HEK293 (cell line): Measurements from ENCODE around the gene LPO.

Experiments
- RBAK ChIP-seq: fragments of 450-650 bp; formaldehyde crosslinking; IDR thresholded peaks from 2 replicates; pipeline ENCODE4 v1.5.1; 2016; ENCODE audit warnings: missing biosample characterization, missing genetic modification characterization
- SETDB1 ChIP-seq: IDR thresholded peaks from one replicate; pipeline ENCODE4 v1.6.1; 2017; ENCODE audit warnings: mild to moderate bottlenecking, low read length, moderate library complexity, mixed read lengths; ENCODE audit not compliant: insufficient read length
- TCF7L2 ChIP-seq: IDR thresholded peaks from 2 replicates; pipeline ENCODE4 v1.6.1; 2011; ENCODE audit warnings: low read depth, mild to moderate bottlenecking, inconsistent platforms, low read length, moderate library complexity, borderline replicate concordance
- YY1 ChIP-seq: fragments of 450-650 bp; formaldehyde crosslinking; IDR thresholded peaks from 2 replicates; pipeline ENCODE4 v1.5.1; 2018; ENCODE audit warnings: missing biosample characterization, missing genetic modification characterization
- ZBTB1 ChIP-seq: fragments of 450-650 bp; formaldehyde crosslinking; IDR thresholded peaks from 2 replicates; pipeline ENCODE4 v1.5.1; 2016; ENCODE audit warnings: missing biosample characterization, missing genetic modification characterization
- ZNF112 ChIP-seq: fragments of 450-650 bp; formaldehyde crosslinking; IDR thresholded peaks from 2 replicates; pipeline ENCODE4 v1.5.0; 2017; ENCODE audit warnings: missing biosample characterization, missing genetic modification characterization
- ZNF138 ChIP-seq: fragments of 450-650 bp; formaldehyde crosslinking; IDR thresholded peaks from 2 replicates; pipeline ENCODE4 v1.5.1; 2016; ENCODE audit warnings: missing biosample characterization, missing genetic modification characterization, borderline replicate concordance
- ZNF18 ChIP-seq: fragments of 450-650 bp; formaldehyde crosslinking; IDR thresholded peaks from 2 replicates; pipeline ENCODE4 v1.5.1; 2016; ENCODE audit warnings: missing biosample characterization, missing genetic modification characterization
- ZNF274 ChIP-seq, 2 experiments: fragments of 200-500 bp in 1 of 2; fragments of 450-650 bp in 1 of 2; sonication (Bioruptor generic) in 1 of 2; formaldehyde crosslinking in 1 of 2; IDR thresholded peaks; 2 replicates each; pipeline versions ENCODE4 v1.5.1 to v1.6.1; 2014 to 2016; ENCODE audit warnings: borderline replicate concordance in 1 of 2, inconsistent platforms in 1 of 2, low read length in 1 of 2, missing biosample characterization in 1 of 2, missing genetic modification characterization in 1 of 2
- ZNF48 ChIP-seq: fragments of 450-650 bp; formaldehyde crosslinking; IDR thresholded peaks from 2 replicates; pipeline ENCODE4 v1.5.1; 2016; ENCODE audit warnings: missing biosample characterization, missing genetic modification characterization
- ZNF558 ChIP-seq: fragments of 450-650 bp; formaldehyde crosslinking; IDR thresholded peaks from 2 replicates; pipeline ENCODE4 v1.5.1; 2016; ENCODE audit warnings: missing biosample characterization, missing genetic modification characterization
- ZNF654 ChIP-seq: fragments of 450-650 bp; formaldehyde crosslinking; IDR thresholded peaks from 2 replicates; pipeline ENCODE4 v1.5.1; 2016; ENCODE audit warnings: low read depth, missing biosample characterization, missing genetic modification characterization
- TF ChIP-seq, protein P1 (sequence below): fragments of 450-650 bp; formaldehyde crosslinking; IDR thresholded peaks from 2 replicates; pipeline ENCODE4 v1.5.1; 2016; ENCODE audit warnings: missing biosample characterization, missing genetic modification characterization
- TF ChIP-seq, protein P2 (sequence below): fragments of 450-650 bp; formaldehyde crosslinking; IDR thresholded peaks from 2 replicates; pipeline ENCODE4 v1.5.1; 2016; ENCODE audit warnings: missing biosample characterization, missing genetic modification characterization, borderline replicate concordance

- TF ChIP-seq ZNF558 (tag by site-specific recombination): no peak
- TF ChIP-seq, protein P1, sequence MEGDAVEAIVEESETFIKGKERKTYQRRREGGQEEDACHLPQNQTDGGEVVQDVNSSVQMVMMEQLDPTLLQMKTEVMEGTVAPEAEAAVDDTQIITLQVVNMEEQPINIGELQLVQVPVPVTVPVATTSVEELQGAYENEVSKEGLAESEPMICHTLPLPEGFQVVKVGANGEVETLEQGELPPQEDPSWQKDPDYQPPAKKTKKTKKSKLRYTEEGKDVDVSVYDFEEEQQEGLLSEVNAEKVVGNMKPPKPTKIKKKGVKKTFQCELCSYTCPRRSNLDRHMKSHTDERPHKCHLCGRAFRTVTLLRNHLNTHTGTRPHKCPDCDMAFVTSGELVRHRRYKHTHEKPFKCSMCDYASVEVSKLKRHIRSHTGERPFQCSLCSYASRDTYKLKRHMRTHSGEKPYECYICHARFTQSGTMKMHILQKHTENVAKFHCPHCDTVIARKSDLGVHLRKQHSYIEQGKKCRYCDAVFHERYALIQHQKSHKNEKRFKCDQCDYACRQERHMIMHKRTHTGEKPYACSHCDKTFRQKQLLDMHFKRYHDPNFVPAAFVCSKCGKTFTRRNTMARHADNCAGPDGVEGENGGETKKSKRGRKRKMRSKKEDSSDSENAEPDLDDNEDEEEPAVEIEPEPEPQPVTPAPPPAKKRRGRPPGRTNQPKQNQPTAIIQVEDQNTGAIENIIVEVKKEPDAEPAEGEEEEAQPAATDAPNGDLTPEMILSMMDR (tag by site-specific recombination): no peak
- TF ChIP-seq, protein P2, sequence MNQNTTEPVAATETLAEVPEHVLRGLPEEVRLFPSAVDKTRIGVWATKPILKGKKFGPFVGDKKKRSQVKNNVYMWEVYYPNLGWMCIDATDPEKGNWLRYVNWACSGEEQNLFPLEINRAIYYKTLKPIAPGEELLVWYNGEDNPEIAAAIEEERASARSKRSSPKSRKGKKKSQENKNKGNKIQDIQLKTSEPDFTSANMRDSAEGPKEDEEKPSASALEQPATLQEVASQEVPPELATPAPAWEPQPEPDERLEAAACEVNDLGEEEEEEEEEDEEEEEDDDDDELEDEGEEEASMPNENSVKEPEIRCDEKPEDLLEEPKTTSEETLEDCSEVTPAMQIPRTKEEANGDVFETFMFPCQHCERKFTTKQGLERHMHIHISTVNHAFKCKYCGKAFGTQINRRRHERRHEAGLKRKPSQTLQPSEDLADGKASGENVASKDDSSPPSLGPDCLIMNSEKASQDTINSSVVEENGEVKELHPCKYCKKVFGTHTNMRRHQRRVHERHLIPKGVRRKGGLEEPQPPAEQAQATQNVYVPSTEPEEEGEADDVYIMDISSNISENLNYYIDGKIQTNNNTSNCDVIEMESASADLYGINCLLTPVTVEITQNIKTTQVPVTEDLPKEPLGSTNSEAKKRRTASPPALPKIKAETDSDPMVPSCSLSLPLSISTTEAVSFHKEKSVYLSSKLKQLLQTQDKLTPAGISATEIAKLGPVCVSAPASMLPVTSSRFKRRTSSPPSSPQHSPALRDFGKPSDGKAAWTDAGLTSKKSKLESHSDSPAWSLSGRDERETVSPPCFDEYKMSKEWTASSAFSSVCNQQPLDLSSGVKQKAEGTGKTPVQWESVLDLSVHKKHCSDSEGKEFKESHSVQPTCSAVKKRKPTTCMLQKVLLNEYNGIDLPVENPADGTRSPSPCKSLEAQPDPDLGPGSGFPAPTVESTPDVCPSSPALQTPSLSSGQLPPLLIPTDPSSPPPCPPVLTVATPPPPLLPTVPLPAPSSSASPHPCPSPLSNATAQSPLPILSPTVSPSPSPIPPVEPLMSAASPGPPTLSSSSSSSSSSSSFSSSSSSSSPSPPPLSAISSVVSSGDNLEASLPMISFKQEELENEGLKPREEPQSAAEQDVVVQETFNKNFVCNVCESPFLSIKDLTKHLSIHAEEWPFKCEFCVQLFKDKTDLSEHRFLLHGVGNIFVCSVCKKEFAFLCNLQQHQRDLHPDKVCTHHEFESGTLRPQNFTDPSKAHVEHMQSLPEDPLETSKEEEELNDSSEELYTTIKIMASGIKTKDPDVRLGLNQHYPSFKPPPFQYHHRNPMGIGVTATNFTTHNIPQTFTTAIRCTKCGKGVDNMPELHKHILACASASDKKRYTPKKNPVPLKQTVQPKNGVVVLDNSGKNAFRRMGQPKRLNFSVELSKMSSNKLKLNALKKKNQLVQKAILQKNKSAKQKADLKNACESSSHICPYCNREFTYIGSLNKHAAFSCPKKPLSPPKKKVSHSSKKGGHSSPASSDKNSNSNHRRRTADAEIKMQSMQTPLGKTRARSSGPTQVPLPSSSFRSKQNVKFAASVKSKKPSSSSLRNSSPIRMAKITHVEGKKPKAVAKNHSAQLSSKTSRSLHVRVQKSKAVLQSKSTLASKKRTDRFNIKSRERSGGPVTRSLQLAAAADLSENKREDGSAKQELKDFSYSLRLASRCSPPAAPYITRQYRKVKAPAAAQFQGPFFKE (tag by site-specific recombination): no peak
- TF ChIP-seq ZNF654 (tag by site-specific recombination): no peak
- no peak for TF ChIP-seq TCF7L2
- no peak for TF ChIP-seq RBAK (tag by site-specific recombination)
- TF ChIP-seq SETDB1: no peak
- no peak for TF ChIP-seq ZNF112
- no peak for TF ChIP-seq ZNF48 (tag by site-specific recombination)
- no peak for TF ChIP-seq ZNF138
- TF ChIP-seq ZBTB1 (tag by site-specific recombination): no peak
- TF ChIP-seq YY1: no peak
- no peak for TF ChIP-seq ZNF18 (tag by site-specific recombination)
- no peak for TF ChIP-seq ZNF274 (IDR thresholded peaks at IDR 0.05; ENCODE audit: low read length)
- no peak for TF ChIP-seq ZNF274 (tag by site-specific recombination; IDR thresholded peaks at IDR 0.05; ENCODE audit: borderline replicate concordance)
These were observed 8.4 kb downstream of the LPO start for GRCh38 chr17:58246781-58247180.
